Limb (tissue), 2 donors: ENCODE data around the gene ADAMTS2.
A peak's percentile ranks its signal among the peaks of the same experiment; 100 is the strongest.

Experiments
- DNase-seq, 2 donors: peaks; one replicate each; pipeline ENCODE4 v3.0.0-alpha.2; 2016; ENCODE audit errors: extremely low spot score in 2 of 2

Gene ADAMTS2

DNA sequence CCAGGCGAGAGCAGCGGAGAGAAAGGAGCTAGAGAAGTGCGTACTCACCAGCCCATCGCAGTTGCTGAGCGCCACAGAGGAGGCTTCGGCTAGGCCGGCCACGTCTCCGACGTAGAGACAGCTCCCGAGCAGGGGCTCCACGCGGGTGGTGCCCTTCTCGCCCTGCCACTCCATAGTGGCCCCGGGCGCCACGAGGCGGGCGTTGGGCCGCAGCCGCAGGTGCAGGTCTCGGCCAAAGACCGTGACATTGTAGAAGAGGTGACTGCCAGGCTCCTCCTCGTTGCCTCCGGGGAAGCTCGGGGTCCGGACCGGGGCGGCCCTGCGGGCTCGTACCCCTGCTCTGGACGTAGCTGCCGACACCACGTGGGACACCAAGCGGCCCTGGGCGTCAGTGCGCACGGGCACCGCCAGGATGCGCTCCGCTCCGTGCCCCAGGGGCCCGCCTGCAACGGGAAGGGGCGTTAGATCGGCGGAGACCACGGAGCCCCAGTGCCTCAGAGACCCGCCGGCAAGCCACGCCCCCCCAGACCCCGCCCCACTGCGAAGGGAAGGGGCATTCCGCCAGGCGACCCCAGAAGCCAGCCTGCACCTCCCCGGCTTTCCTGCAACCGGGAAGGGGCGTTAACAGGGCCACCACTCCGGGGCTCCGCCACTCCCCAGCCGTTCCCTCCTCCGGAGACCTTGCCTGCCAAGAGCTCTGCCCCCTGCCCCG lies 1.4 kb downstream of the ADAMTS2 start:
- peak in 1 of 2 donors; percentile 81 for DNase-seq

DNA sequence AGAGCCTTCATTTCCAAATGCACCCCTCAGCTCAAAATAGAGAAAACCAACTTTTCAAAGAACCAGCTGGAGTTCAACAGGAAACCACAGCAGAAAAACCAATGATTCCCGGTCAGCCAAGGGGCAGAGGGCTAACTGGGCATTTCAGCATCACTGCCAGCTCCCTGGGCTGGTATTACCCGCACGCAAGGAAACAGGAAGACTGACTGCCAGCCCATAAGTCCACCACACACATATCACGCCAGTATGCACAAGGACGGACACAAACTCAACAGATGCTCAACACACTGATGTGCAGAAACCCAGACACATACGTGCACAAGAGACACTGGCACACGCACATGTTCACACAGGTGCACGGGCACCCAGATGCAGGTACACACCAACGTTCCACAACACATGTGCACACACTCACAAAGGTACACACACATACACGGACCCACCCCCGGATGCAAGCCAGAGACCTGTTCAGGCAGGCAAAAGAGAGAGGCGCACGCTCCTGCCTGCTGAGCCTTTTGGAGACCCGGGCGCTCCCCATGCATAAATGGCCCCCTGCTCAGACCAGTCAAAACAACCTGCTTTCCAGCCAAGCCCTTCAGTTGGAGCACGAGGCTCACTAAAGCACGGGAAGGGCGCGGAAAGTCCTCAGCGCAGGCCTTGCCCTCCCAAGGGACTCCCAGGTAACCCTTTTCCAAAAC lies 2.1 kb downstream of the ADAMTS2 start:
- no peak for DNase-seq

- no peak for DNase-seq
These were observed 2.7 kb downstream of the ADAMTS2 start for GRCh38 chr5:179342577-179342976.

GRCh38 chr5:179340465-179340864 lies 4.8 kb downstream of the ADAMTS2 start:
- DNase-seq = no peak

GRCh38 chr5:179339996-179340395 lies 5.3 kb downstream of the ADAMTS2 start:
- no peak for DNase-seq

GRCh38 chr5:179339081-179339480 lies 6.2 kb downstream of the ADAMTS2 start:
- DNase-seq = no peak

- no peak for DNase-seq
These were observed 7.2 kb downstream of the ADAMTS2 start for GRCh38 chr5:179337796-179338676.

DNA sequence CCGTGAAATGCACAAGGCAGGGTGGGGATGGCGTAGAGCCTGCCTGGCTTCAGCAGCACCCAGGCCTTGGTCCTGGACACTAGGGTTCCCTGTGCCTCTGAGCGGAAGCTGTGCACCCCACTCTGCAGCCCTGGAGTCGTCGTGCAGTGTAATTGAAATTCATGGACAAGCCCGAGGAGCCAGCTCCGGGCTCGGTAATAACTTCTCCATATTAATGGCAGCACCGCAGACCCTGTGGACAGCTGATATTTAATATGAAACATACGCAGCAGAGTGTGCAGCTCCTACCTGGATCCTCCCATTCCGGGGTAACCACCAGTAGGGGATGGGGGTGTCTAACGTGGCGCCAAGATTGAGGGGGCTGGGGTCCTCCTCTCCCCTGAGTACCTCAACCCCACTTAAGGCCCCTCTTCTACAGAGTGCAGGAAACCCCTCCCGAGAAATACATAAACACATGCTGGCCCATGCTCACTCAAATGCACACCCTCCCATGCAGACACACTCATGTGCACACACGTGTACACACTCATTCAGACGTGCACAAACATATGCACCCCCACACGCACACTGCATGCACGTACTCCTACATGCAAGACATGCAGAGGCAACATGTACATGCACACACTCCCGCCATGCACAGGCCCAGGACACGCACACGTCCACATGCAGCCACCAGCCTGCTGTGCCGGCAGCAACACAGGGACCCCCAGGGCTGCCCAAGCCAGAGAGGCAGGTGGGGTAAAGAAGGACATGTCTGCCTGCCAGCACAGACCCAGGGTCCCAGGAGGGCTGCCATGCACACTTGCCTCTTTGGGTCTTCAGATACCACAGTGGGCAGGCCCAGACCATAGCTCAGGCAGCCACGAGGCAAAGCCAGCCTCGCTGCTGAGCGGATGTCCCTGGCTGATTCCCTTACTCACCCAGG lies 8.1 kb downstream of the ADAMTS2 start:
- no peak for DNase-seq

DNA sequence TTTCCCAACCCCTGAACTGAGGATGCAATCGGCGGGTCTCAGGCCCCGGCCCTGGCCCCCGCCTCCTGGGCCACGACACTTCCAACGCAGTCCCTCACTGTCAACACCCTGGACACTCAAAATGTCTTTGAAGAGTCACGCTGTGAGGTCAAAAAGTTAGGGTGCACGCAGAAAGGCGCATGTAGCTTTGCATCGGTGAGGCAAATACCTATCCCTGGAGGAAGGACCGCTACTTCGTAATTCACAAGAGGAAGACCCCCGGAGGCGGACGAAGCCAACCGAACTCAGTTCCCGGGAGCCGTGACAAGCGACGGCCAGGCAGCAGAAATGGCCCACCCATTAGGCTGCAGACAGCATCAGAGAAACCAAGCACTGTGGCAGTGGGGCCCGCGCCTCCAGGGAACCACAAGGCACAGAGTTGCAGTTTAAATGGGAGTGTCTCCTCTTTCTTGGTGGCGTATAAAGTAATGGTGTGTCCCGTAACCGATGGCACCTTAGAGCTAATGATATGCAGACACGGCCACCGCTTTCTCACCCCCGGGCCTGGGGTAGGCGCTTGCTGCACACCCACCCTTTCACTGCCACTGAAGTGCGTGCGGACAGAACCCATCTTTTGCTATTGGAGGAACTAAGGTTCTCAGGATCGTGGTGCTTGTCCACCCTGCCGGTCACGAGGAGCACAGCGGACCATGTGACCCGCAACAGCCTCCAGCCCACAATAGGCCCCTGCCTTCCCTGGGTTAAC lies 9.0 kb downstream of the ADAMTS2 start:
- no peak for DNase-seq

- no peak for DNase-seq
These were observed 11.2 kb downstream of the ADAMTS2 start for GRCh38 chr5:179333796-179334761.

DNA sequence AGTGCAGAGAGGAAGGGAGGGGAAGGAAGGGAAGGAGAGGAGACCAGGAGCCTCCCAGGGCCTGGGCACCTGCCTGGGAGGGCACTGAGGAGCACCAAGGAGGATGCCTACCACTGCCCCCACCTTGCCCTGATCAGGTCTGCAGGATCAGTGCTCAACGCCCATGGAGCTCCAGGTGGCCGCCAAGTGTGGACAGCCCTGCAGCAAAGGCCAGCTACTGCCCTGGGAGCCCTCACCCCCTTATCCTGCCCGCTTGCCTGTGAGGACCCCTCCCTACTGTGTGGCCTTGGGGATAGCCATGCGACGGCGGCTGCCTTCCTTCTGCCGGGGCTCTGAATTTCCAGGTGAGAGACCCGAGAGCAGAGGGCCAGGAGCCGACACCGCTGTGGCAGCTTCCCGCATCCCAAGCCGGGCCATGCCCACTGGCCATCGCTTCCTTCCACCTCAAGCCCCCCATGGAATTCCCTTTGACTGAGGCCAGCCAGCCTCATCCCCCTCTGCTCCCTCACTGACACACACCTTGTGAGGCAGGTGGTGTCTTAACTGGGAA lies 12.4 kb downstream of the ADAMTS2 start:
- no peak for DNase-seq

GRCh38 chr5:179331591-179332375 lies 13.5 kb downstream of the ADAMTS2 start:
- no peak for DNase-seq

GRCh38 chr5:179330186-179330900 lies 14.9 kb downstream of the ADAMTS2 start:
- no peak for DNase-seq

DNA sequence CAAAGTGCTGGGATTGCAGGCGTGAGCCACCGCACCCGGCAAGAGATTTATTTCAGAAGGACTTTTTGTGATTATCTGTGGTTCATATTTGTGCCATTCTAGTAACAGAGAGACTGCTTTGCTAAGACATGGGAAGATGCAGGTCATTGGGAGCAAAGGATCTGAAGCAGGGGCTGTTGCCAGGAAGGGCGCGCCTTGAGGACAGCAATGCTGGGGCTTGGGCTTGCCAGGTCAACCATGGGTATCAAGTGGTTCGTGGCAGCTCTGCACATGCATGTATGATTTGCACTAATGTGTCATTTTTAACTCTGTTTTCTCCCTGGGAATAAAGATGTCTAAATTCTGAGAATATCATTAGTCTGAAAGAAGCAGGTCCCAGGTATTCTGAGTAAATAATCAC lies 17.0 kb downstream of the ADAMTS2 start:
- DNase-seq = no peak

DNA sequence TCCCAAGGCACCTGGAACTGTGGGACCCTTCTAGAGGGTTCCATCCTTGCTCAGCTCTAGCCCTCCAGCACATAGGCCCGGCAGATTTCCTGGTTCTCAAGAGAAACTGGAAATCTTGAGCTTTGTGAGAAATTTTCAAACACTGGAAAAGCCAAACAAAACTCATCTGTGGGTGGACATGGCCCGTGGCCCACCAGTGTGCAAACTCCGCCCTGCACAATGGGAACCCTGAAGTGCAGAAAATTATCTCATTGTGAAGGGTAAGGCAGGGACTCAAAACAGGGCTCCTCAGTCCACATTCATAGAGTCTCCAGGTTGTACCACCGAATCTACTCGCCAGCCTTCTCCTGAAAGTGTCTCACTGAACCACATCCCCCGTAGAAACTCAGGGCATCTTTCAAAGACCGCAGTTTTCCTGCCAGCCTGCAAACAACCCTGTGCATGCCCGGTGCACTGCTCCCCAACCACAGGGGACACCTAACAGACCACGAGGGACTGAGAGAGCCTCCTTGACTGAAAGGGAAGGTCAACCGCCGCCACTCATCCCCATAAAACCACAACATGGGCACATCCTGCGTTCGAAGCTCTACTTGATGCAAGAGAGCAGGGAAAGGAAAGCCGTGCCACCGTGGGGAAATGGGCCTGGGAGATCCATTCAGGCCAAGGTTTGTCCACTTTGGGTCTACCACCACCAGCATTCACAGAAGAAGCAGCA lies 18.1 kb downstream of the ADAMTS2 start:
- no peak for DNase-seq

GRCh38 chr5:179326122-179326927 lies 18.9 kb downstream of the ADAMTS2 start:
- DNase-seq = peak; percentile 81 to 84
